ENCODE measurements around the gene NAT10. TPM values are rescaled to one million over a fixed set of nuclear protein-coding genes. Genes with fewer than 3 reads are reported as not detected.

The NAT10 gene
- total and polyA plus RNA-seq, 2 donors from 2014 or later: 24.1 to 43.1 TPM

DNA sequence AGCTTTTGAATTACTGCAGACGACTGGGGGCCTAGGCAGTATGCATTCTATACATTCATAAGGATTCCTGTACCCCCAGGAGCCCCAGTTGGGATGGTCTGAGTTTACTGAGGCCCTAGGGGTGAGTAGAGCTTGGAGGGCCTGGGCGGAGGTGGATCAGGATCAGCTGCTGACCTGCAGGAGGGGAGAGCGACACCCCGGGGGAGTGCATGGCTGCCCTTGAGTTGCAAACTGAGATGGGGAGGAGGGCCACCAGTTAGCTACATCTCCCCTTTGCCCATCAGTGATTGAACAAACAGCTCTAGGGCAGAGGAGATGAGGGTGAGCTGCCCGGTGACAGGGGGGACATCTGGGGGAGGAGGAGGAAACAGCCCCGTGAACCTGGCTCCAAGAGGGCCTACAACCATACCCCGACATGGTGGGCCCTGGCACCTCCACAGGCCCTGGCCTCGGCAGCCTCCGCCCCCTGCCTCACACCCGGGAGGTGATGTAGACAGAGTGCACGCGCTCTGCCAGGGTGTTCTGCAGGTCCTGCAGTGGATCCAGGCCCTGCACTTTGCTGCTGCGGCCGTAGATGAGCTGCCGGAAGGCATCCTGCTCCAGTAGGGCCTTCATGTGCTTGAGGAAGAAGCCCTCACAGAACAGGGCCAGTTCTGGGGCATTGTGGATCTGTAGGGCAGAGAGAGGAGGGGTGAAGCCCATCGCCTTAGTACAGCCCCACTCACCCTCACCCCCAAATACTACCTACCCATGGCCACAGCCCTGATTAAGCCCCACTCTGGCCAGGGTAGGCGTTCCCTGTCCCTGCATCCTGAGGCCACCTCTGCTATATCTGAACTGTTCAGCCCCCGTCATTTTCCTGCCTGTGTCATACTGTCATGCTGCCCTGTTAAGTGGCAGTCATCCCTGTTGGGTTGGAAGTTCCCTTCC is 46.8 kb downstream of the NAT10 start:
- Histone ChIP-seq H3K27ac (ENCODE audit: low read depth in 2 of 2, low read length in 2 of 2) (no peak overlapping the region), H3K27me3 (ENCODE audit: control insufficient read depth, insufficient read depth, low read length) (no peaks in the 10 kb centered on the region), H3K4me1 (ENCODE audit: control insufficient read depth in 2 of 3, insufficient read depth in 2 of 3, low read depth in 1 of 3, low read length in 3 of 3) (peaks cover 0 to under 1% (median 0%) of the 10 kb centered on the region in 3 donors), H3K4me3 (ENCODE audit: low read length in 3 of 3) (no peak overlapping the region), H3K9ac (ENCODE audit: low read length in 3 of 3) (no peak overlapping the region), H3K9me3 (ENCODE audit: control insufficient read depth in 2 of 3, insufficient read depth in 1 of 3, low read length in 3 of 3) (no peaks in the 10 kb centered on the region), H3K36me3 (ENCODE audit: control insufficient read depth in 2 of 3, insufficient read depth in 3 of 3, low read length in 3 of 3) (peaks cover 0 to 11% (median 7%) of the 10 kb centered on the region in 3 donors)
- peak in 1 of 5 donors; percentile 80 for DNase-seq
- TF ChIP-seq, protein P1, sequence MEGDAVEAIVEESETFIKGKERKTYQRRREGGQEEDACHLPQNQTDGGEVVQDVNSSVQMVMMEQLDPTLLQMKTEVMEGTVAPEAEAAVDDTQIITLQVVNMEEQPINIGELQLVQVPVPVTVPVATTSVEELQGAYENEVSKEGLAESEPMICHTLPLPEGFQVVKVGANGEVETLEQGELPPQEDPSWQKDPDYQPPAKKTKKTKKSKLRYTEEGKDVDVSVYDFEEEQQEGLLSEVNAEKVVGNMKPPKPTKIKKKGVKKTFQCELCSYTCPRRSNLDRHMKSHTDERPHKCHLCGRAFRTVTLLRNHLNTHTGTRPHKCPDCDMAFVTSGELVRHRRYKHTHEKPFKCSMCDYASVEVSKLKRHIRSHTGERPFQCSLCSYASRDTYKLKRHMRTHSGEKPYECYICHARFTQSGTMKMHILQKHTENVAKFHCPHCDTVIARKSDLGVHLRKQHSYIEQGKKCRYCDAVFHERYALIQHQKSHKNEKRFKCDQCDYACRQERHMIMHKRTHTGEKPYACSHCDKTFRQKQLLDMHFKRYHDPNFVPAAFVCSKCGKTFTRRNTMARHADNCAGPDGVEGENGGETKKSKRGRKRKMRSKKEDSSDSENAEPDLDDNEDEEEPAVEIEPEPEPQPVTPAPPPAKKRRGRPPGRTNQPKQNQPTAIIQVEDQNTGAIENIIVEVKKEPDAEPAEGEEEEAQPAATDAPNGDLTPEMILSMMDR (IDR thresholded peaks at IDR 0.05; ENCODE audit: borderline replicate concordance, extremely low read depth, insufficient read depth): no peak
- intact Hi-C loops (cut with DNase I): no loop called here
- no peak for FAIRE-seq

DNA sequence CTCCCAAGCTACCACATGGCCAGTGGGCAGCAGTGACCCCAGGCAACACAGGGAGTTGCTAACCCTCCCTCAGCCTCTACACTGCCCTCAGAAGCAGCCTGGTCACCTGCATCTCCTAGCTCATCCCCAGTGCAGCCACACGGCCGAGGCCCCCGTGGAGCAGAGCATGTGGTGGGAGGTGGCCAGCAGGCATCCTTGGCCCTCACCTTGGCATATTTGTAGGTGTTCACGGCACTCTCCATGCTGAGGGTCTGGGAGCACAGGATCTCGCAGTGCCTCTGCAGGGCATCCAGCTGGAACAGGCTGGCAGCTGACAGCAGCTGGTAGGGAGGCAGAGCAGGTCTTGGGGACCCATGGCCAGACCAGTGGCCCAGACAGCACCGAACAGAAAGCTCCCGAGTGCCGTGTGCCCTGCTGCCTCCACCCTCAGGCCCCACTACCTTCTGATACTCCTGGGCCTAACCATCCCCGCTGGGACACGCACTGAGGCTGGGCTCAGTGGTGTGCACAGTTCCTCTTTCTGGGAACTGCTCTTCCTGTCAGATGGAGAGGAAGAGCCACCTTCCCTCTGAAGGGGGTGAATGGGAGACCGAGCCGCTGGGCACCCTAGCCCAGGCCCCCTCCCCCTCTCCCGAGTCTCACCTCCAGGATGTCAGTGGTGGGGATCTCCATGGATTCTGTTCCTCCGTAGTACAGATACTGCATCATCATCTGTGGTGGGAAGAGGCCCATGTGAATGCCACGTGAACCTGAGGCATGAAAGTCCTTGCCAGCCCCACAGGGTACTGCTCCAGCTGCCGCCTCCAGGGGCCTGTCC is 48.8 kb downstream of the NAT10 start:
- DNase-seq (peak in 1 of 5 donors; percentile 47), FAIRE-seq (no peak)
- no peaks in the 10 kb centered on the region for H3K27me3 ChIP-seq (ENCODE audit: control insufficient read depth, insufficient read depth, low read length)
- peaks cover 0 to 13% (median 7%) of the 10 kb centered on the region in 3 donors for H3K36me3 ChIP-seq (ENCODE audit: control insufficient read depth in 2 of 3, insufficient read depth in 3 of 3, low read length in 3 of 3)
- no peak overlapping the region for H3K9ac ChIP-seq (ENCODE audit: low read length in 3 of 3)
- no peak overlapping the region for H3K27ac ChIP-seq (ENCODE audit: low read depth in 2 of 2, low read length in 2 of 2)
- H3K4me3 ChIP-seq (ENCODE audit: low read length in 3 of 3): no peak overlapping the region
- TF ChIP-seq, protein P1 (IDR thresholded peaks at IDR 0.05; ENCODE audit: borderline replicate concordance, extremely low read depth, insufficient read depth): no peak
- intact Hi-C loops (cut with DNase I): no loop called here
- no peaks in the 10 kb centered on the region for H3K9me3 ChIP-seq (ENCODE audit: control insufficient read depth in 2 of 3, insufficient read depth in 1 of 3, low read length in 3 of 3)
- peaks cover 0 to 4% (median 0%) of the 10 kb centered on the region in 3 donors for H3K4me1 ChIP-seq (ENCODE audit: control insufficient read depth in 2 of 3, insufficient read depth in 2 of 3, low read depth in 1 of 3, low read length in 3 of 3)

DNA sequence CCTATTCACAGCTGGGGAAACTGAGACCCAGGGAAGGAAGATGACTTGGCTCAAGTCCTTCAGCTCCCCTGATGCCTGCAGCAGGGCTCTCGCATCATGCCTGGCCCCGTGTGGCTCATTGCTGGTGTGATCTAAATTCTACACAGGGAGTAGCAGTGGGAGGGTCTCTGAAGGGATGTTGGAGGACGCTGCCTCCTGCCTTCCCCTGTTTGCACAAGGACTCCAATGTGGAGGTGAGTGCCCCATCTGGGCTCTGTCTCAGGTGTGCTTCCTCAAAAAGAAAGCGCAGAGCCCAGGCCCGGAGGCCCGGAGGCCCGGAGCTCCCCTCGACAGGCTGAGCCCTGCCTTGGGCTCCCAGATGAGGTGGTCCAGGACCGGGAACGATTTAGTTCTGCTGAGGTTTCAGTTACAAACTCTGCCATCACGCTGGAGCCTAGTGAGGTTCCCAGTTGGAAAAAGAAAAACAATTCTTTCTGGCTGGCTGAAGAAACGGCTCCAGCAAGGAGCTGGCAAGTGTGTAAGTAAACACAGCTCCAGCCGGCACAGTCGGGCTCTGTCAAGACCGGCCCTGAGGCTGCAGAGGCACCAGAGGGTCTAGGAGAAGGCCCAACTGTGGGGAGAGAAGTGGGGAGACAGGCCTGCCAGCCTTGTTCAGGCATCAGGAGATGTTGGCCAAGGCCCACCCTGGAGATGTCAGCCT is 49.8 kb downstream of the NAT10 start:
- TF ChIP-seq, protein P1 (IDR thresholded peaks at IDR 0.05; ENCODE audit: borderline replicate concordance, extremely low read depth, insufficient read depth): no peak
- no peak for FAIRE-seq
- Histone ChIP-seq H3K4me3 (ENCODE audit: low read length in 3 of 3) (no peak overlapping the region), H3K4me1 (ENCODE audit: control insufficient read depth in 2 of 3, insufficient read depth in 2 of 3, low read depth in 1 of 3, low read length in 3 of 3) (peaks cover 0 to 4% (median 0%) of the 10 kb centered on the region in 3 donors), H3K9ac (ENCODE audit: low read length in 3 of 3) (no peak overlapping the region), H3K27me3 (ENCODE audit: control insufficient read depth, insufficient read depth, low read length) (no peaks in the 10 kb centered on the region), H3K27ac (ENCODE audit: low read depth in 2 of 2, low read length in 2 of 2) (no peak overlapping the region), H3K36me3 (ENCODE audit: control insufficient read depth in 2 of 3, insufficient read depth in 3 of 3, low read length in 3 of 3) (peaks cover 0 to 16% (median 7%) of the 10 kb centered on the region in 3 donors), H3K9me3 (ENCODE audit: control insufficient read depth in 2 of 3, insufficient read depth in 1 of 3, low read length in 3 of 3) (no peaks in the 10 kb centered on the region)
- intact Hi-C loops (cut with DNase I): no loop called here
- peak in 1 of 5 donors; percentile 63 for DNase-seq
